Tibial nerve (tissue), 3 donors: ENCODE data around the gene ATG5.

Source experiments
- POLR2A ChIP-seq, 2 donors: fragments of 450-650 bp; IDR thresholded peaks; one replicate each; pipeline ENCODE4 v1.6.1; 2017; ENCODE audit warnings: antibody characterized with exemption in 2 of 2, mild to moderate bottlenecking in 2 of 2, moderate library complexity in 2 of 2
- TF ChIP-seq, protein P1 (sequence below), 5 experiments: fragments of 200-600 bp in 3 of 5; fragments of 450-650 bp in 2 of 5; sonication (generic) in 3 of 5; IDR thresholded peaks; one replicate each; pipeline ENCODE4 v1.5.1; 2016 to 2019; ENCODE audit warnings: antibody characterized with exemption in 5 of 5, mild to moderate bottlenecking in 3 of 5, moderate library complexity in 2 of 5

DNA sequence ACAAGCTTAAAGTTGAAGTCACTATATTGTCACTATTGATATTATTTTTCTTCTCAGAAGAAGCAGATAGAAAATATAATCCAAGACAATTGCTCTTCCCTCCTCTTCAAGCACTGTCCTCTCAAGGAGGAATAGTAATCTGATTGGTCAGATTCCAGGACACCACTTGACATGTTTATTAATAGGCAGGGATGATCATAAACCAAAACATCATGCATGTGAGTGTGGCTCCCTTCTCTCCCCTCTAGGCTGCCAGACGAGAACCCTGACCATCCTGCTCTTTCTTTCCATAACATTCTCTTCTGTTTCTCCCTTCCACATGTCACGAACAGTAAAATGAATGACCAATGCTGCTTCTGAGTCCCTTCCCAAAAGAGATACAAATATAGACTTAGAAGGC, 7.5 kb downstream of the ATG5 start:
- TF ChIP-seq, protein P1, sequence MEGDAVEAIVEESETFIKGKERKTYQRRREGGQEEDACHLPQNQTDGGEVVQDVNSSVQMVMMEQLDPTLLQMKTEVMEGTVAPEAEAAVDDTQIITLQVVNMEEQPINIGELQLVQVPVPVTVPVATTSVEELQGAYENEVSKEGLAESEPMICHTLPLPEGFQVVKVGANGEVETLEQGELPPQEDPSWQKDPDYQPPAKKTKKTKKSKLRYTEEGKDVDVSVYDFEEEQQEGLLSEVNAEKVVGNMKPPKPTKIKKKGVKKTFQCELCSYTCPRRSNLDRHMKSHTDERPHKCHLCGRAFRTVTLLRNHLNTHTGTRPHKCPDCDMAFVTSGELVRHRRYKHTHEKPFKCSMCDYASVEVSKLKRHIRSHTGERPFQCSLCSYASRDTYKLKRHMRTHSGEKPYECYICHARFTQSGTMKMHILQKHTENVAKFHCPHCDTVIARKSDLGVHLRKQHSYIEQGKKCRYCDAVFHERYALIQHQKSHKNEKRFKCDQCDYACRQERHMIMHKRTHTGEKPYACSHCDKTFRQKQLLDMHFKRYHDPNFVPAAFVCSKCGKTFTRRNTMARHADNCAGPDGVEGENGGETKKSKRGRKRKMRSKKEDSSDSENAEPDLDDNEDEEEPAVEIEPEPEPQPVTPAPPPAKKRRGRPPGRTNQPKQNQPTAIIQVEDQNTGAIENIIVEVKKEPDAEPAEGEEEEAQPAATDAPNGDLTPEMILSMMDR (IDR thresholded peaks at IDR 0.05), result no peak
- no peak for TF ChIP-seq POLR2A (IDR thresholded peaks at IDR 0.05)
